ENCODE results near the gene TRIM72.
"Not testable (repeated sequence)": the region's sequence is repeated elsewhere in the genome, so short reads cannot be mapped to it uniquely, and the experiment has no call there.

TRIM72 gene

GRCh38 chr16:31268891-31269290, 55.0 kb downstream of the TRIM72 start:
- CTCF ChIA-PET = no interaction called here
- TF ChIP-seq, protein P1, sequence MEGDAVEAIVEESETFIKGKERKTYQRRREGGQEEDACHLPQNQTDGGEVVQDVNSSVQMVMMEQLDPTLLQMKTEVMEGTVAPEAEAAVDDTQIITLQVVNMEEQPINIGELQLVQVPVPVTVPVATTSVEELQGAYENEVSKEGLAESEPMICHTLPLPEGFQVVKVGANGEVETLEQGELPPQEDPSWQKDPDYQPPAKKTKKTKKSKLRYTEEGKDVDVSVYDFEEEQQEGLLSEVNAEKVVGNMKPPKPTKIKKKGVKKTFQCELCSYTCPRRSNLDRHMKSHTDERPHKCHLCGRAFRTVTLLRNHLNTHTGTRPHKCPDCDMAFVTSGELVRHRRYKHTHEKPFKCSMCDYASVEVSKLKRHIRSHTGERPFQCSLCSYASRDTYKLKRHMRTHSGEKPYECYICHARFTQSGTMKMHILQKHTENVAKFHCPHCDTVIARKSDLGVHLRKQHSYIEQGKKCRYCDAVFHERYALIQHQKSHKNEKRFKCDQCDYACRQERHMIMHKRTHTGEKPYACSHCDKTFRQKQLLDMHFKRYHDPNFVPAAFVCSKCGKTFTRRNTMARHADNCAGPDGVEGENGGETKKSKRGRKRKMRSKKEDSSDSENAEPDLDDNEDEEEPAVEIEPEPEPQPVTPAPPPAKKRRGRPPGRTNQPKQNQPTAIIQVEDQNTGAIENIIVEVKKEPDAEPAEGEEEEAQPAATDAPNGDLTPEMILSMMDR (IDR thresholded peaks at IDR 0.05; ENCODE audit: insufficient read depth, low read length, missing control alignments) = no peak

GRCh38 chr16:31269541-31269940, 55.6 kb downstream of the TRIM72 start:
- DNase-seq (ENCODE audit: low read depth, low spot score) = no peak
- H3K4me3 ChIP-seq (ENCODE audit: low read depth, low read length) = no peak overlapping the region
- POLR2A ChIA-PET = no interaction called here
- CTCF ChIA-PET = no interaction called here
- TF ChIP-seq, protein P1 (IDR thresholded peaks at IDR 0.05; ENCODE audit: insufficient read depth, low read length, missing control alignments) = no peak

More at GRCh38 chr16:31268891-31269290, 55.0 kb downstream of the TRIM72 start:
- no peak for DNase-seq (ENCODE audit: low read depth, low spot score)
- H3K4me3 ChIP-seq (ENCODE audit: low read depth, low read length) = no peak overlapping the region
- POLR2A ChIA-PET = no interaction called here

DNA sequence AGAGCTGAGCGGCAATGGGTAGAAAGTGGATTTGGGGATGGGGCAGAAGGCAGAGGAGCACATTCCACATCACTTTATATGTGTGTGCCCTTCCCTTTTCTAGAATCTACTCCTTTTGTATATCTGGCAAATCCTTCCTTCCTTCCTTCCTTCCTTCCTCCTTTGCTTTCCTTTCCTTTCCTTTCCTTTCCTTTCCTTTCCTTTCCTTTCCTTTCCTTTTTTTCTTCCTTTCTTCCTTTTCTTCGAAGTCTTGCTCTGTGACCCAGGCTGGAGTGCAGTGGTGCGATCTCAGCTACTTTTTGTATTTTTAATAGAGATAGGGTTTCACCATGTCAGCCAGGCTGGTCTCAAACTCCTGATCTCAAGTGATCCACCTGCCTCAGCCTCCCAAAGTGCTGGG, 56.1 kb downstream of the TRIM72 start:
- CTCF ChIA-PET; DNase-seq (ENCODE audit: low read depth, low spot score); POLR2A ChIA-PET; H3K4me3 ChIP-seq (ENCODE audit: low read depth, low read length): not testable (repeated sequence)

GRCh38 chr16:31270795-31271194, 56.9 kb downstream of the TRIM72 start:
- POLR2A ChIA-PET = no interaction called here

DNA sequence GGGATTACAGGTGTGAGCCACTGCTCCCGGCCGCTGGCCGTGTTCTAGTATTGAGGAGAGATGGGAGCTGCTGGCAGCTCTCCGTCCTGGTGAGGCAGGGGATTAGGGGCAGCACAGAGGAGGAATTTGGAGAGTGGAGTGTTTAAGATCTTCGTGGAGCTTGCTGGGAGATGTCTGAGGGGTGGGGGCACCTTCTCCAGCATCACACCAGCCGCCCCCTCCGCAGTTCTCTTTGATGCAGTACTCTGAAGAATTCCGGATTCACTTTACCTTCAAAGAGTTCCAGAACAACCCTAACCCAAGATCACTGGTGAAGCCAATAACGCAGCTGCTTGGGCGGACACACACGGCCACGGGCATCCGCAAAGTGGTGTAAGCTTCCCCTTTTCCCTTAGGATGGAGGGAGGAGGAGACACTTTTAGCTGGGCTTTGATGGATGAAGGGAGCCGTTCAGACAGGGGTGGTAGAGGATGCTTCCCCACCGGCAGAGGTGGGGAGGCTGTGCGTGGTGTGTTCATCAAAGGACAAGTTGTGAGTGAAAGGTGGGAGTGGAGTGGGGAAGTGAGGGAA, 57.8 kb downstream of the TRIM72 start:
- ChIA-PET POLR2A (no interaction called here), CTCF (interaction anchor here (1.2 kb wide), 1 partner anchor 114 kb away, joined by 3 read pairs; no protein-coding TSS in a partner anchor)
- H3K4me3 ChIP-seq (ENCODE audit: low read depth, low read length) = no peak overlapping the region
- TF ChIP-seq, protein P1 (IDR thresholded peaks at IDR 0.05; ENCODE audit: insufficient read depth, low read length, missing control alignments) = no peak
- no peak for DNase-seq (ENCODE audit: low read depth, low spot score)

More at GRCh38 chr16:31270795-31271194, 56.9 kb downstream of the TRIM72 start:
- TF ChIP-seq, protein P1 (IDR thresholded peaks at IDR 0.05; ENCODE audit: insufficient read depth, low read length, missing control alignments) = no peak
- H3K4me3 ChIP-seq (ENCODE audit: low read depth, low read length) = no peak overlapping the region
- CTCF ChIA-PET = no interaction called here
- no peak for DNase-seq (ENCODE audit: low read depth, low spot score)

DNA sequence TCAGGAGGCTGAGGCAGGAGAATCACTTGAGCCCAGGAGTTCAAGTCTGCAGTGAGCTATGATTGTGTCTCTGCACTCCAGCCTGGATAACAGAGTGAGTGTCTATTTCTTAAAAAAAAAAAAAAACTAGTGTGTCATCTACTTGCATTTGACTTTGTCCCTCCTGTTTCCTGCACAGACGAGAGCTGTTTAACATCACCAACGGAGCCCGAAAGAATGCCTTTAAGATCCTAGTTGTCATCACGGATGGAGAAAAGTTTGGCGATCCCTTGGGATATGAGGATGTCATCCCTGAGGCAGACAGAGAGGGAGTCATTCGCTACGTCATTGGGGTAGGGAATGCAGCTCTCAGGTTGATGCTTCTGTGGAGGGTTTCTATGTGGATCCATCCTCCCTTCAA, 59.3 kb downstream of the TRIM72 start:
- TF ChIP-seq, protein P1 (IDR thresholded peaks at IDR 0.05; ENCODE audit: insufficient read depth, low read length, missing control alignments) = no peak
- H3K4me3 ChIP-seq (ENCODE audit: low read depth, low read length) = no peak overlapping the region
- DNase-seq (ENCODE audit: low read depth, low spot score) = no peak
- POLR2A ChIA-PET = no interaction called here
- CTCF ChIA-PET = no interaction called here

DNA sequence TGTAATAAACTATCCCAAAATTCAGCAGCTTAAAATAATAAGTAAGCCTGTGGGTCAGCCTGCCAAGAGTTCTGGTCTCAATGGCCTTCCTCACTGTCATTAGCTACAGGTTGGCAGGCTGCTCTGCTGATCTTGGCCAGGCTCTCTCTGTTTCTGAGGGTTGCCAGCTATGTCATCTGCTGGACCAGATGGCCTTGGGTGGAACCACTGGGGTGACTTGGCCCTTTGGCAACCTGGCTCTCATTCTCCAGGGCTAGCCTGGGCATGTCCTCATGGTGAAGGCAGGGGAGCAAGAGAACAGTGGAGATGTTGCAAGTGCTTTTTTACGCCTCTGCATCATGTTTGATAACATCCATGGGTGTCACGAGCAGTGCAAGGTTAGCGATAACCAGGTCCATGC, 59.8 kb downstream of the TRIM72 start:
- ChIA-PET POLR2A (no interaction called here), CTCF (no interaction called here)
- TF ChIP-seq, protein P1 (IDR thresholded peaks at IDR 0.05; ENCODE audit: insufficient read depth, low read length, missing control alignments) = no peak
- no peak for DNase-seq (ENCODE audit: low read depth, low spot score)
- no peak overlapping the region for H3K4me3 ChIP-seq (ENCODE audit: low read depth, low read length)
